Measurements from ENCODE around the gene DEF6. TPM values are rescaled to one million over a fixed set of nuclear protein-coding genes. Genes with fewer than 3 reads are reported as not detected.

Gene DEF6
- total RNA-seq, 2 donors from 2014 or later: 193 to 206 TPM

- Mint-ChIP-seq H3K36me3 (ENCODE audit: low read depth) (peaks cover 13% of the 10 kb centered on the region), H3K27ac (no peak overlapping the region), H3K4me1 (peaks cover 46% of the 10 kb centered on the region), H3K27me3 (no peaks in the 10 kb centered on the region), H3K4me3 (peak overlapping the region; percentile 36)
- no peak for ATAC-seq
- no peak for DNase-seq
- H3K9me3 ChIP-seq (ENCODE audit: control insufficient read depth, low read length, poor library complexity, severe bottlenecking): no peaks in the 10 kb centered on the region
These were observed 58.8 kb downstream of the DEF6 start for GRCh38 chr6:35356391-35356790.

GRCh38 chr6:35357677-35358076 is 60.1 kb downstream of the DEF6 start:
- Mint-ChIP-seq H3K36me3 (ENCODE audit: low read depth) (peaks cover 13% of the 10 kb centered on the region), H3K27me3 (no peaks in the 10 kb centered on the region), H3K27ac (peak overlapping the region; percentile 71), H3K4me1 (peaks cover 52% of the 10 kb centered on the region), H3K4me3 (no peak overlapping the region)
- DNase-seq (no peak), ATAC-seq (no peak)
- H3K9me3 ChIP-seq (ENCODE audit: control insufficient read depth, low read length, poor library complexity, severe bottlenecking): no peaks in the 10 kb centered on the region

GRCh38 chr6:35358086-35358485 is 60.5 kb downstream of the DEF6 start:
- DNase-seq (no peak), ATAC-seq (no peak)
- Mint-ChIP-seq H3K27me3 (no peaks in the 10 kb centered on the region), H3K4me1 (peaks cover 54% of the 10 kb centered on the region), H3K4me3 (no peak overlapping the region), H3K27ac (peak overlapping the region; percentile 71), H3K36me3 (ENCODE audit: low read depth) (peaks cover 11% of the 10 kb centered on the region)
- H3K9me3 ChIP-seq (ENCODE audit: control insufficient read depth, low read length, poor library complexity, severe bottlenecking): no peaks in the 10 kb centered on the region

DNA sequence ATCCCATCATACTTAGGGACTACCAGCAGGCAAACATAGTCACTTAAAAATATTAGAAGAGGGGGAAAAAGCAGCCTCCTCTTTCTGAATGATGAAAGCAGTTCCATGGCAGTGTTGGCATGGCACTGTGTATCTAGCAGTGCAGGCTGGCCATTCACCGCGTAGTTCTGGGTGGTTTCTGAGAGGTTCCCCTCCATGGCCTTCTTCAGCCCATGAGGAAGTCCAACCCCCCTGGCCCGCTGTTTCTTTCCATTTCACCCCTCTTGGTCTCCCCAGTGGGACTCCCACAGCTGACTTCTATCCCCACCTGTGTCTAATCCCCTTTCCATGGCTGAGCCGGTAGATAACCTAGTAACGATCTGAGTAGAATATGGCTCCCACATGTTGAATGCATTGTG is 61.7 kb downstream of the DEF6 start:
- peaks cover 6% of the 10 kb centered on the region for H3K36me3 Mint-ChIP-seq (ENCODE audit: low read depth)
- no peaks in the 10 kb centered on the region for H3K9me3 ChIP-seq (ENCODE audit: control insufficient read depth, low read length, poor library complexity, severe bottlenecking)
- H3K27ac Mint-ChIP-seq: peak overlapping the region; percentile 71
- no peaks in the 10 kb centered on the region for H3K27me3 Mint-ChIP-seq
- ATAC-seq (no peak), DNase-seq (no peak)
- peaks cover 54% of the 10 kb centered on the region for H3K4me1 Mint-ChIP-seq
- H3K4me3 Mint-ChIP-seq: no peak overlapping the region

DNA sequence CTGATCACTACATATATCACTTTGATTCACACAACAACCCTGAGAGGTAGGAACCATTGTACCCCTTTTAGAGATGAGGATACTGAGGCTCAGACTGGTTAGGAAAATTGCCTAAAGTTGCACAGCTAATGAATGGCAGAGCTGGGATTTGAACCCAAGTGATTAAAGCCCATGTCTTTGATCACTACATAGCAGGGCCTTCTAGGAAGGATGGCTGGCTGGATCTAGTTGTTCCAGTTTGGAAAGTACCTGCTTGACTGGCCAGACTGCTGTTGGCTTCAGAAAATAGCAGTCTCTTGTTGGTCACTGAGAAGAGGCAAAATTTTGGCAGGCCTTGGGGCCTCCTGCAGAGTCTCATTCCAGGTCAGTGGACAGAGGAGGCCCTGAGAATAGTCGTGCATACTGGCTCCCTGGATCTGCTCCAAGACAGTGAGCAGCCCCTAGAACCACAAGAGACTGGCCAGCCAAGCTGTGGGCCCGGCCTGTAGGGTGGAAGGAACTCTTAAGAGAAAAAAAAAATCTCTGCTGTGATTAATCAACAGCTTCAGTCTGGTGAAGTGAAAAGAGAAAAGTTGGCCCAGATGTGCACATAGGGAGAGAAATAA is 62.2 kb downstream of the DEF6 start:
- Mint-ChIP-seq H3K4me1 (peaks cover 50% of the 10 kb centered on the region), H3K36me3 (ENCODE audit: low read depth) (peaks cover 6% of the 10 kb centered on the region)

GRCh38 chr6:35360349-35361138 is 62.9 kb downstream of the DEF6 start:
- no peaks in the 10 kb centered on the region for H3K9me3 ChIP-seq (ENCODE audit: control insufficient read depth, low read length, poor library complexity, severe bottlenecking)
- no peaks in the 10 kb centered on the region for H3K27me3 Mint-ChIP-seq
- no peak overlapping the region for H3K4me3 Mint-ChIP-seq
- H3K36me3 Mint-ChIP-seq (ENCODE audit: low read depth): peaks cover 6% of the 10 kb centered on the region
- ATAC-seq (no peak), DNase-seq (no peak)
- peaks cover 50% of the 10 kb centered on the region for H3K4me1 Mint-ChIP-seq
- H3K27ac Mint-ChIP-seq: peak overlapping the region; percentile 74

More for the DNA sequence above, 62.2 kb downstream of the DEF6 start:
- H3K9me3 ChIP-seq (ENCODE audit: control insufficient read depth, low read length, poor library complexity, severe bottlenecking): no peaks in the 10 kb centered on the region
- H3K4me3 Mint-ChIP-seq: no peak overlapping the region
- no peak for ATAC-seq
- no peaks in the 10 kb centered on the region for H3K27me3 Mint-ChIP-seq
- no peak overlapping the region for H3K27ac Mint-ChIP-seq
- no peak for DNase-seq

DNA sequence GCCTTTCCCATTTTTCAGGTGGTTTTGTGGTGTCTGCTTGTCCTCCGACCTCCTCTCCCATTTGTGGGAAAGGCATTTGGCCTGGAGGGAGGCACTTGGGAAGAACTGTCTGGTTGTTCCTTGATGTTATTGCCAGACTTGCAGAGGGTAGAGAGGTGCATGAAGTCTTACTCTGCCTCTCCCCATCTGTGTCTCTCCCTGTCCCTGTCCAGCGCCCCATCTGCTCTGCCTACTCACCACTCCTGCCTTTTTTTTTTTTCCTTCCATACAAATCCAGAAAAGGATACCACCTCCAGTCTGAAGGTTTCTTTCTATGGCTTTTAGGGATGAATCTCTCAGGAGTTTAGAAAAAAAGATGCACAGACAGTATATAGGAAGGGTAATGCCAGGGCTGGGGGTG is 64.6 kb downstream of the DEF6 start:
- H3K9me3 ChIP-seq (ENCODE audit: control insufficient read depth, low read length, poor library complexity, severe bottlenecking): no peaks in the 10 kb centered on the region
- ATAC-seq (no peak), DNase-seq (no peak)
- Mint-ChIP-seq H3K27me3 (no peaks in the 10 kb centered on the region), H3K27ac (peak overlapping the region; percentile 59), H3K4me1 (peaks cover 50% of the 10 kb centered on the region), H3K36me3 (ENCODE audit: low read depth) (no peaks in the 10 kb centered on the region), H3K4me3 (no peak overlapping the region)

- Mint-ChIP-seq H3K4me1 (peaks cover 45% of the 10 kb centered on the region), H3K36me3 (ENCODE audit: low read depth) (no peaks in the 10 kb centered on the region), H3K27ac (peak overlapping the region; percentile 59), H3K4me3 (no peak overlapping the region), H3K27me3 (no peaks in the 10 kb centered on the region)
- DNase-seq (no peak), ATAC-seq (no peak)
- no peaks in the 10 kb centered on the region for H3K9me3 ChIP-seq (ENCODE audit: control insufficient read depth, low read length, poor library complexity, severe bottlenecking)
These were observed 65.7 kb downstream of the DEF6 start for GRCh38 chr6:35363293-35363750.

GRCh38 chr6:35365594-35366203 is 68.1 kb downstream of the DEF6 start:
- DNase-seq: no peak
- no peaks in the 10 kb centered on the region for H3K9me3 ChIP-seq (ENCODE audit: control insufficient read depth, low read length, poor library complexity, severe bottlenecking)
- Mint-ChIP-seq H3K36me3 (ENCODE audit: low read depth) (no peaks in the 10 kb centered on the region), H3K27ac (peak overlapping the region; percentile 89), H3K4me3 (no peak overlapping the region), H3K27me3 (no peaks in the 10 kb centered on the region), H3K4me1 (peaks cover 51% of the 10 kb centered on the region)
- ATAC-seq: no peak

GRCh38 chr6:35366204-35366596 is 68.6 kb downstream of the DEF6 start:
- ATAC-seq (no peak), DNase-seq (no peak)
- Mint-ChIP-seq H3K36me3 (ENCODE audit: low read depth) (peaks cover 2% of the 10 kb centered on the region), H3K27ac (peak overlapping the region; percentile 89), H3K4me3 (no peak overlapping the region), H3K27me3 (no peaks in the 10 kb centered on the region), H3K4me1 (peaks cover 51% of the 10 kb centered on the region)
- no peaks in the 10 kb centered on the region for H3K9me3 ChIP-seq (ENCODE audit: control insufficient read depth, low read length, poor library complexity, severe bottlenecking)

DNA sequence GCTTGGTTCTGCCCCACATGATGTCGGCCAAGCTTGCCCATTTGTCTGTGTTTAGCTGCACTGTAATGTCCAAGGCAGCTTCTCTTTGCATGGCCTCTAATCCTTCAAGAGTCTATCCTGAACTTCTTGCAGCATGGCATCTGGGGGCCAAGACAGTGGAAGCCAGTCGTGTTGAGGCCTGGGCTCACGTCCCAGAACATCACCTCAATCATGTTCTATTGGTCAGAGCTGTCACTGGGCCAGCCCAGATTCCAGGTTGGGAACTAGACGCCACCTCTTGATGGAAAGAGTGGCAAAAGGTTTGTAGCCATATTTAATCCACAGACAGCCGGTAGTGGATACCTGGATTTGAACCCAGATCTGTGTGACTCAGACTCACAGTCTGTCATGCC is 70.0 kb downstream of the DEF6 start:
- peak overlapping the region; percentile 89 for H3K27ac Mint-ChIP-seq
- no peaks in the 10 kb centered on the region for H3K9me3 ChIP-seq (ENCODE audit: control insufficient read depth, low read length, poor library complexity, severe bottlenecking)
- no peaks in the 10 kb centered on the region for H3K27me3 Mint-ChIP-seq
- peaks cover 6% of the 10 kb centered on the region for H3K36me3 Mint-ChIP-seq (ENCODE audit: low read depth)
- H3K4me1 Mint-ChIP-seq: peaks cover 47% of the 10 kb centered on the region
- DNase-seq (no peak), ATAC-seq (no peak)
- no peak overlapping the region for H3K4me3 Mint-ChIP-seq

DNA sequence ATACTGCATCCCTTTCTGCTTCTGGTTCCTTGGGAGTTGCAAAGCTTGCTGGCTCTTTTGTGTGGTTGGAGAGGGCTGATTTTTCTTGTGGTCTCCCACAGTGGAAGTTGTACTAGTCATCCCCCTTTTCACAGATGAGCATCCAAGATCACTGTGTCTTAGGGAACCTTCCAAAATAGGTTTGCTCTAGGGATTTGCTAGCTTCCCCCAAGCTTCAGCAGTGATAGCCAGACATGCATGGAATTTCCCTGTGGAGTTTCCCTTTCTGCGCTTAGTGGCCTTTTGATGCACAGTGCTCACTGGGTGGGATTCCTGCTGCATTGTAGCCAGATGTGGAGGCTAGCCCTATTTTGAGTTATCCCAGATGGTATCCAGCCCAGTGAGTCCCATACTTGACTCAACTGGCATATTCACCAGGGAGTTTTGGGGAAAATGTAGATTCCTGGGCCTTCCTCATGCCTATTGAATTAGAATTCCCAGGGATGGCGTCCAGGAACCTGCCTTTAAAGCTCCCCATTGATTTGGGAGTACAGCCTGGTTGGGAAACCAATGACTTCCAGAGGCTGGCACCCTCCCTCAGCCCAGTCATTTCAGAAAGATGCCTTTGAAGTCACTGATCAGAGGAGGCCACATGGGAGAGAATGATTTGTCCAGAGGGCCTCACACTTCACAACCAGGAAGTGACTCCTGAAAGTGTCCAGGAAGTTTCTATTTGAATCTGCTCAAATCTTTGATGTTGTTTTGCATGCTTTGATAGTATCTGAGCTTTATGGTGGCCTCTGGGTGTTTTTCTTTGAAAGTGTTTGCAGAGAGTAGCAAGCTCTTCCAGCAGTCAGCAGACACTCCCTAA is 70.6 kb downstream of the DEF6 start:
- Mint-ChIP-seq H3K4me1 (peaks cover 43% of the 10 kb centered on the region), H3K27ac (peak overlapping the region; percentile 59), H3K4me3 (no peak overlapping the region), H3K36me3 (ENCODE audit: low read depth) (peaks cover 6% of the 10 kb centered on the region), H3K27me3 (no peaks in the 10 kb centered on the region)
- H3K9me3 ChIP-seq (ENCODE audit: control insufficient read depth, low read length, poor library complexity, severe bottlenecking): no peaks in the 10 kb centered on the region
- DNase-seq: no peak
- ATAC-seq: peak; percentile 43

Measured in T-helper 17 cell (primary cell).